Erythroblast (primary cell): Measurements from ENCODE around the gene LHX3.

ENCODE experiments used
- GATA1 ChIP-seq: IDR thresholded peaks from 2 replicates; pipeline ENCODE4 v1.6.1; 2011; ENCODE audit warnings: low read depth, mild to moderate bottlenecking, control low read depth, low read length, moderate library complexity
- POLR2A ChIP-seq: IDR thresholded peaks from 2 replicates; pipeline ENCODE4 v1.6.1; 2011; ENCODE audit warnings: mild to moderate bottlenecking, low read length

GRCh38 chr9:136197930-136198604 lies 6.9 kb downstream of the LHX3 start:
- TF ChIP-seq POLR2A (no peak), GATA1 (no peak)
